ENCODE measurements around the gene MTHFD1. TPM values are rescaled to one million over a fixed set of nuclear protein-coding genes. Genes with fewer than 3 reads are reported as not detected.

MTHFD1 gene
- polyA plus RNA-seq, 1 of the 3 experiments (the other 2 are of a cell fraction): 31.0 TPM

DNA sequence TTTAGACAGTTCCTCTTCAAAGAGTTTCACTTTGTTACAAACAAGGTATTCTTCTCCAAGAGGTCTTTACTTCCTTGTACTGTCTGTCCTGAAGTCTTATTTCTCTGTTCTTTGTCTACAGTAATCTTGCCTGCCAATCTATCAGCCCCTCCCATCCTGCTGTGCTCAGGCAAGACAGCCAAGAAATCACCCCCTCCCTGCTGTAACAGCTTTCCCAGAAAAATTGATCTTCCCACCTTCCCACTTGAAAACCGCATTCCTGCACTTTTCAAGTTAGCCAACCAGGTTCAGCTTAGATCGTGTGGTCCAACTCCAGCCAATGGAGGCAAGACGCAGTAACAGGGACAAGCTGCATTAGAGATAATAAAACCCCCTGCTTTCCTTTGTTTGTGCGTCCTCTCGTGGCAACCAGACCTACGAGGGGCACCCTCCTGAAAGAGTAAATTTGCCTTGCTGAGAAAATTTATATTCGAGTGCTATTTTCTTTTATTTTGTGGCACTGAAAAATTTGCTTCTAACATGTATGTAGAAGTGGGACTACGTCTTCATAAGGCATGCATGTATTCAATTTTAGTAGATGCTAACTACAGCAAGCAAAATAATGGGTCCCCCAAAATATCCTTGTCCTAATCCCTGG lies 47.5 kb upstream of the MTHFD1 start (continued):
- no peak for TF ChIP-seq NRF1 (IDR thresholded peaks at IDR 0.05; ENCODE audit: low read depth, low read length)
- no peak for TF ChIP-seq FOSL2 (IDR thresholded peaks at IDR 0.05; ENCODE audit: borderline replicate concordance, low read depth)

- no peak overlapping the region for H3K4me2 ChIP-seq
- no peaks in the 10 kb centered on the region for H3K4me1 ChIP-seq (ENCODE audit: control insufficient read depth in 1 of 2, insufficient read depth in 2 of 2, low read depth in 1 of 2, low read length in 1 of 2)
- no peaks in the 10 kb centered on the region for H3K79me2 ChIP-seq (ENCODE audit: insufficient read depth)
- 95% methylated on average over 3 of the region's 3 CpGs for WGBS (ENCODE audit: low lambda C conversion rate)
- TF ChIP-seq ZBTB33 (IDR thresholded peaks at IDR 0.05; ENCODE audit: borderline replicate concordance, low read depth) (no peak), TAF1 (IDR thresholded peaks at IDR 0.05; ENCODE audit: borderline replicate concordance, low read depth, low read length) (no peak), ELF1 (IDR thresholded peaks at IDR 0.05) (no peak), RCOR1 (IDR thresholded peaks at IDR 0.05; ENCODE audit: low read length) (no peak), MXI1 (IDR thresholded peaks at IDR 0.05; ENCODE audit: low read depth, low read length) (no peak), SMC3 (IDR thresholded peaks at IDR 0.05; ENCODE audit: low read depth, low read length) (no peak), FOXM1 (IDR thresholded peaks at IDR 0.05; ENCODE audit: low read depth) (no peak), NRF1 (IDR thresholded peaks at IDR 0.05; ENCODE audit: low read depth, low read length) (no peak), CTCF (IDR thresholded peaks at IDR 0.05) (no peak), GATA2 (CRISPR knock-in tag; IDR thresholded peaks at IDR 0.05) (no peak), POLR2AphosphoS5 (IDR thresholded peaks at IDR 0.05; ENCODE audit: low read depth, low read length) (no peak), FOSL2 (IDR thresholded peaks at IDR 0.05; ENCODE audit: borderline replicate concordance, low read depth) (no peak)
- TF ChIP-seq, protein P1, sequence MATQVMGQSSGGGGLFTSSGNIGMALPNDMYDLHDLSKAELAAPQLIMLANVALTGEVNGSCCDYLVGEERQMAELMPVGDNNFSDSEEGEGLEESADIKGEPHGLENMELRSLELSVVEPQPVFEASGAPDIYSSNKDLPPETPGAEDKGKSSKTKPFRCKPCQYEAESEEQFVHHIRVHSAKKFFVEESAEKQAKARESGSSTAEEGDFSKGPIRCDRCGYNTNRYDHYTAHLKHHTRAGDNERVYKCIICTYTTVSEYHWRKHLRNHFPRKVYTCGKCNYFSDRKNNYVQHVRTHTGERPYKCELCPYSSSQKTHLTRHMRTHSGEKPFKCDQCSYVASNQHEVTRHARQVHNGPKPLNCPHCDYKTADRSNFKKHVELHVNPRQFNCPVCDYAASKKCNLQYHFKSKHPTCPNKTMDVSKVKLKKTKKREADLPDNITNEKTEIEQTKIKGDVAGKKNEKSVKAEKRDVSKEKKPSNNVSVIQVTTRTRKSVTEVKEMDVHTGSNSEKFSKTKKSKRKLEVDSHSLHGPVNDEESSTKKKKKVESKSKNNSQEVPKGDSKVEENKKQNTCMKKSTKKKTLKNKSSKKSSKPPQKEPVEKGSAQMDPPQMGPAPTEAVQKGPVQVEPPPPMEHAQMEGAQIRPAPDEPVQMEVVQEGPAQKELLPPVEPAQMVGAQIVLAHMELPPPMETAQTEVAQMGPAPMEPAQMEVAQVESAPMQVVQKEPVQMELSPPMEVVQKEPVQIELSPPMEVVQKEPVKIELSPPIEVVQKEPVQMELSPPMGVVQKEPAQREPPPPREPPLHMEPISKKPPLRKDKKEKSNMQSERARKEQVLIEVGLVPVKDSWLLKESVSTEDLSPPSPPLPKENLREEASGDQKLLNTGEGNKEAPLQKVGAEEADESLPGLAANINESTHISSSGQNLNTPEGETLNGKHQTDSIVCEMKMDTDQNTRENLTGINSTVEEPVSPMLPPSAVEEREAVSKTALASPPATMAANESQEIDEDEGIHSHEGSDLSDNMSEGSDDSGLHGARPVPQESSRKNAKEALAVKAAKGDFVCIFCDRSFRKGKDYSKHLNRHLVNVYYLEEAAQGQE (IDR thresholded peaks at IDR 0.05; ENCODE audit: low read depth, low read length): no peak
- H3K9me2 ChIP-seq: no peaks in the 10 kb centered on the region
- H2AFZ ChIP-seq (ENCODE audit: low read depth): 0 out of 2 replicates have a peak overlapping the region, but pooled peaks have one; percentile 24
- H3K27me3 ChIP-seq (ENCODE audit: insufficient read depth): no peaks in the 10 kb centered on the region
- no peak overlapping the region for H3K27ac ChIP-seq (ENCODE audit: low read depth in 2 of 2, low read length in 1 of 2)
- no peak for DNase-seq
- no peaks in the 10 kb centered on the region for H4K20me1 ChIP-seq (ENCODE audit: insufficient read depth)
- H3K9ac ChIP-seq: no peak overlapping the region
- no peaks in the 10 kb centered on the region for H3K36me3 ChIP-seq (replicated peaks in 1 of 2; ENCODE audit: control insufficient read depth in 1 of 2, insufficient read depth in 2 of 2, low read length in 1 of 2)
- H3K4me3 ChIP-seq (ENCODE audit: low read depth in 2 of 2, low read length in 1 of 2): no peak overlapping the region
- POLR2A ChIA-PET: no interaction called here
- CTCF ChIA-PET: interaction anchor here (0.7 to 1.4 kb wide), 2 partner anchors 130 to 1069 kb away, joined by 4 to 5 read pairs; no protein-coding TSS in a partner anchor
- H3K9me3 ChIP-seq: no peaks in the 10 kb centered on the region
- H3F3A ChIP-seq (replicated peaks; ENCODE audit: insufficient read depth): no peaks in the 10 kb centered on the region
These were observed 40.4 kb upstream of the MTHFD1 start for GRCh38 chr14:64347748-64348147.

All from SK-N-SH (cell line).